Left ventricle myocardium superior (tissue), 1 donor: ENCODE results near the gene LELP1. TPM values are rescaled to one million over a fixed set of nuclear protein-coding genes. Genes with fewer than 3 reads are reported as not detected.
A peak's percentile ranks its signal among the peaks of the same experiment; 100 is the strongest.
"Not testable (repeated sequence)": the region's sequence is repeated elsewhere in the genome, so short reads cannot be mapped to it uniquely, and the experiment has no call there.

ENCODE experiments used
- ATAC-seq: fragments of 200-7000 bp; cut with Tn5 transposase; one replicate; pipeline ENCODE4 v1.9.1; 2020; ENCODE audit warnings: mild to moderate bottlenecking, moderate library complexity
- DNase-seq: peaks from one replicate; pipeline ENCODE4 v3.0.0-alpha.2; 2020
- intact Hi-C: fragments of 100-400 bp; cut with micrococcal nuclease; formaldehyde crosslinking; loops from one replicate; pipeline ENCODE4 v1.11.0; 2022
- long read RNA-seq: library from polyadenylated mRNA; unstranded; transcript quantifications from one replicate; pipeline ENCODE4 v2.0.0, GENCODE V29; 2021
- total RNA-seq: library from RNA; stranded (reverse); fragmentation: NEBNext Ultra II Directional; extraction: Animal tissue kit (Norgen Biotek cat#: 25700); gene quantifications from one replicate; pipeline ENCODE4 v1.2.1, GENCODE V29; 2021
- donor health status: DM: no; HTN: yes; CAD: no; lungs with severe emphysema.

The LELP1 gene
- total RNA-seq: not detected
- long read RNA-seq: 0 reads

GRCh38 chr1:153203130-153203529 lies at the start of gene LELP1:
TSS of gene LELP1 (plus strand) at chr1:153203430. CDS start at chr1:153204708, 1,278 bp downstream.
- ATAC-seq: no peak
- DNase-seq: no peak
- intact Hi-C loops: no loop called here

GRCh38 chr1:153155541-153155940 lies 47.7 kb upstream of the LELP1 start:
- DNase-seq (no peak), ATAC-seq (no peak)
- intact Hi-C loops: no loop called here

GRCh38 chr1:153168686-153169085 lies 34.5 kb upstream of the LELP1 start:
- intact Hi-C loops: no loop called here
- no peak for DNase-seq
- ATAC-seq: no peak

GRCh38 chr1:153174624-153175023 lies 28.6 kb upstream of the LELP1 start:
- ATAC-seq (no peak), DNase-seq (no peak)
- intact Hi-C loops: no loop called here

- no peak for ATAC-seq
These were observed 24.3 kb upstream of the LELP1 start for GRCh38 chr1:153178922-153179321.

GRCh38 chr1:153180556-153180955 lies 22.7 kb upstream of the LELP1 start:
- no peak for DNase-seq

More at GRCh38 chr1:153178922-153179321, 24.3 kb upstream of the LELP1 start:
- intact Hi-C loops: no loop called here
- DNase-seq: no peak

GRCh38 chr1:153188301-153188700 lies 14.9 kb upstream of the LELP1 start:
- ATAC-seq, intact Hi-C loops, DNase-seq: not testable (repeated sequence)

More at GRCh38 chr1:153180556-153180955, 22.7 kb upstream of the LELP1 start:
- intact Hi-C loops: no loop called here
- no peak for ATAC-seq

- no peak for ATAC-seq
- DNase-seq: no peak
- intact Hi-C loops: no loop called here
These were observed 12.9 kb upstream of the LELP1 start for GRCh38 chr1:153190373-153190772.

GRCh38 chr1:153192697-153193096 lies 10.5 kb upstream of the LELP1 start:
- intact Hi-C loops: no loop called here
- no peak for DNase-seq
- ATAC-seq: no peak

- DNase-seq: no peak
- ATAC-seq: no peak
- intact Hi-C loops: no loop called here
These were observed 8.7 kb upstream of the LELP1 start for GRCh38 chr1:153194331-153195050.

- DNase-seq (no peak), ATAC-seq (no peak)
- intact Hi-C loops: no loop called here
These were observed 8.0 kb upstream of the LELP1 start for GRCh38 chr1:153195216-153195615.

- ATAC-seq (peak; percentile 36), DNase-seq (no peak)
- intact Hi-C loops: no loop called here
These were observed 1.2 kb upstream of the LELP1 start for GRCh38 chr1:153202006-153202405.

- intact Hi-C loops: no loop called here
- ATAC-seq (no peak), DNase-seq (no peak)
These were observed 3.4 kb downstream of the LELP1 start for GRCh38 chr1:153206631-153207030.

- DNase-seq (no peak), ATAC-seq (no peak)
These were observed 7.0 kb downstream of the LELP1 start for GRCh38 chr1:153210206-153210605.

GRCh38 chr1:153212201-153212600 lies 9.0 kb downstream of the LELP1 start:
- intact Hi-C loops: no loop called here
- no peak for ATAC-seq
- DNase-seq: no peak

More at GRCh38 chr1:153210206-153210605, 7.0 kb downstream of the LELP1 start:
- intact Hi-C loops: no loop called here

GRCh38 chr1:153213519-153213918 lies 10.3 kb downstream of the LELP1 start:
- DNase-seq: no peak
- intact Hi-C loops: no loop called here
- ATAC-seq: no peak

GRCh38 chr1:153217212-153217611 lies 14.0 kb downstream of the LELP1 start, which contains the start of gene PRR9:
TSS of gene PRR9 (plus strand) at chr1:153217584. CDS start at chr1:153218145, 561 bp downstream.
- ATAC-seq (no peak), DNase-seq (no peak)

GRCh38 chr1:153217744-153218416 lies 14.7 kb downstream of the LELP1 start:
- intact Hi-C loops: no loop called here
- ATAC-seq (no peak), DNase-seq (no peak)

More at GRCh38 chr1:153217212-153217611, 14.0 kb downstream of the LELP1 start, which contains the start of gene PRR9:
- intact Hi-C loops: no loop called here

- intact Hi-C loops: no loop called here
- no peak for ATAC-seq
These were observed 17.5 kb downstream of the LELP1 start for GRCh38 chr1:153220606-153221303.

More at GRCh38 chr1:153220606-153221303, 17.5 kb downstream of the LELP1 start:
- no peak for DNase-seq
